NK-92 treated with Interleukin-12 subunit alpha and Interleukin-12 subunit beta, amount 100 ng/mL, for 24 hours (cell line): ENCODE data around the gene ZBTB33.

Experiments
- DNase-seq: peaks from one replicate; lab custom pipeline; 2025; lab: John Stamatoyannopoulos, UW

Gene ZBTB33

GRCh38 chrX:120262859-120263708 lies 12.5 kb downstream of the ZBTB33 start:
- no peak for DNase-seq

- DNase-seq, result no peak
Observed at GRCh38 chrX:120264341-120264740, 13.7 kb downstream of the ZBTB33 start.

- no peak for DNase-seq
Observed at GRCh38 chrX:120269373-120270035, 18.9 kb downstream of the ZBTB33 start.

- DNase-seq, result no peak
Observed at GRCh38 chrX:120270567-120270966, 20.0 kb downstream of the ZBTB33 start.

GRCh38 chrX:120271218-120271617 lies 20.6 kb downstream of the ZBTB33 start:
- DNase-seq, result no peak

GRCh38 chrX:120274145-120274544 lies 23.5 kb downstream of the ZBTB33 start:
- no peak for DNase-seq

- DNase-seq, result no peak
Observed at GRCh38 chrX:120274958-120275357, 24.3 kb downstream of the ZBTB33 start.

GRCh38 chrX:120281021-120281624 lies 30.5 kb downstream of the ZBTB33 start:
- DNase-seq, result no peak

GRCh38 chrX:120281761-120282160 lies 31.1 kb downstream of the ZBTB33 start:
- no peak for DNase-seq

GRCh38 chrX:120282697-120283096 lies 32.1 kb downstream of the ZBTB33 start:
- no peak for DNase-seq

- DNase-seq, result no peak
Observed at GRCh38 chrX:120286733-120287512, 36.3 kb downstream of the ZBTB33 start.

- no peak for DNase-seq
Observed at GRCh38 chrX:120287513-120288112, 37.0 kb downstream of the ZBTB33 start.

- DNase-seq, result no peak
Observed at GRCh38 chrX:120290107-120290506, 39.5 kb downstream of the ZBTB33 start.

- DNase-seq, result no peak
Observed at GRCh38 chrX:120291211-120291610, 40.6 kb downstream of the ZBTB33 start.

- DNase-seq, result no peak
Observed at GRCh38 chrX:120293015-120293414, 42.4 kb downstream of the ZBTB33 start.

- DNase-seq, result no peak
Observed at GRCh38 chrX:120294651-120295050, 44.0 kb downstream of the ZBTB33 start.

- no peak for DNase-seq
Observed at GRCh38 chrX:120297923-120298322, 47.3 kb downstream of the ZBTB33 start.

GRCh38 chrX:120299928-120300327 lies 49.3 kb downstream of the ZBTB33 start:
- no peak for DNase-seq

- DNase-seq, result no peak
Observed at GRCh38 chrX:120301497-120301896, 50.9 kb downstream of the ZBTB33 start.

- DNase-seq, result no peak
Observed at GRCh38 chrX:120301960-120302359, 51.3 kb downstream of the ZBTB33 start.

- peak; percentile 76 for DNase-seq
Observed at GRCh38 chrX:120302434-120302833, 51.8 kb downstream of the ZBTB33 start.

GRCh38 chrX:120304256-120304655 lies 53.6 kb downstream of the ZBTB33 start:
- DNase-seq, result no peak
